Fibroblast of lung (primary cell): ENCODE measurements around the gene CC2D1B. TPM values are rescaled to one million over a fixed set of nuclear protein-coding genes. Genes with fewer than 3 reads are reported as not detected.

ENCODE experiments used
- DNase-seq, 2 donors: peaks; one replicate each; pipeline versions ENCODE4 v3.0.0 to v3.0.0-alpha.2; 2010; ENCODE audit warnings: low read depth in 2 of 2
- H2AFZ ChIP-seq: 2 replicates; pipeline ENCODE4 v1.5.1; 2012; ENCODE audit warnings: low read length, control low read depth, inconsistent platforms
- H3K27ac ChIP-seq: 2 replicates; pipeline ENCODE4 v1.5.1; 2011; ENCODE audit warnings: low read length, control low read depth; ENCODE audit not compliant: insufficient read depth
- H3K27me3 ChIP-seq: 2 replicates; pipeline ENCODE4 v1.5.1; 2011; ENCODE audit warnings: mild to moderate bottlenecking, low read length; ENCODE audit not compliant: control insufficient read depth, insufficient read depth
- H3K36me3 ChIP-seq: 2 replicates; pipeline ENCODE4 v1.5.1; 2011; ENCODE audit warnings: low read length; ENCODE audit not compliant: control insufficient read depth, insufficient read depth
- H3K4me1 ChIP-seq: 2 replicates; pipeline ENCODE4 v1.5.1; 2011; ENCODE audit warnings: low read length; ENCODE audit not compliant: control insufficient read depth, insufficient read depth; ENCODE audit errors: extremely low read depth
- H3K4me2 ChIP-seq: 2 replicates; pipeline ENCODE4 v1.5.1; 2011; ENCODE audit warnings: low read length, control low read depth; ENCODE audit not compliant: insufficient read depth; ENCODE audit errors: extremely low read depth
- H3K4me3 ChIP-seq, 4 experiments: fragments of 200-600 bp in 1 of 4; sonication (generic) in 1 of 4; replicated peaks in 1 of 4; 2 replicates each; pipeline ENCODE4 v1.5.1; 2011 to 2016; ENCODE audit warnings: low read length in 4 of 4, low read depth in 3 of 4, mild to moderate bottlenecking in 3 of 4, control low read depth in 2 of 4, inconsistent platforms in 1 of 4, mixed read lengths in 1 of 4; ENCODE audit not compliant: insufficient read depth in 1 of 4; ENCODE audit errors: control extremely low read depth in 1 of 4
- H3K79me2 ChIP-seq: 2 replicates; pipeline ENCODE4 v1.5.1; 2012; ENCODE audit warnings: mild to moderate bottlenecking, low read length, inconsistent platforms; ENCODE audit not compliant: control insufficient read depth, insufficient read depth
- H3K9ac ChIP-seq: 2 replicates; pipeline ENCODE4 v1.5.1; 2011; ENCODE audit warnings: mild to moderate bottlenecking, low read length, control low read depth; ENCODE audit not compliant: insufficient read depth
- H3K9me3 ChIP-seq: 2 replicates; pipeline ENCODE4 v1.5.1; 2012; ENCODE audit warnings: low read depth, low read length; ENCODE audit not compliant: control insufficient read depth, insufficient read depth
- H4K20me1 ChIP-seq: 2 replicates; pipeline ENCODE4 v1.5.1; 2011; ENCODE audit warnings: low read length; ENCODE audit not compliant: control insufficient read depth, insufficient read depth; ENCODE audit errors: extremely low read depth
- EZH2 ChIP-seq: IDR thresholded peaks from 2 replicates; pipeline ENCODE4 v1.5.1; 2012; ENCODE audit warnings: low read length, control low read depth, mild to moderate bottlenecking; ENCODE audit errors: missing control alignments
- polyA plus RNA-seq, 2 donors: library from polyadenylated mRNA; depleted of rRNA in 1 of 2; stranded (reverse) in 1 of 2; unstranded in 1 of 2; fragments of >200 nt; gene quantifications; 2 replicates each; pipeline ENCODE4 v1.2.1, GENCODE V29; 2011 to 2012; ENCODE audit warnings: missing spikeins in 1 of 2
- total RNA-seq: library from RNA; depleted of rRNA; stranded (reverse); fragments of >200 nt; gene quantifications from 2 replicates; pipeline ENCODE4 v1.2.1, GENCODE V29; 2014
- TF ChIP-seq, protein P1 (sequence below), 2 donors: IDR thresholded peaks in 1 of 2; conservative IDR thresholded peaks in 1 of 2; 1 replicate in 1 of 2; 2 replicates in 1 of 2; pipeline ENCODE4 v1.5.1; 2011 to 2012; ENCODE audit warnings: low read length in 2 of 2, control low read depth in 1 of 2, inconsistent platforms in 1 of 2, low read depth in 1 of 2, mild to moderate bottlenecking in 1 of 2

Gene CC2D1B
- total and polyA plus RNA-seq, 2 donors (not counting 1 experiment from before 2014, with no cell fraction given): 14.9 to 28.9 TPM

DNA sequence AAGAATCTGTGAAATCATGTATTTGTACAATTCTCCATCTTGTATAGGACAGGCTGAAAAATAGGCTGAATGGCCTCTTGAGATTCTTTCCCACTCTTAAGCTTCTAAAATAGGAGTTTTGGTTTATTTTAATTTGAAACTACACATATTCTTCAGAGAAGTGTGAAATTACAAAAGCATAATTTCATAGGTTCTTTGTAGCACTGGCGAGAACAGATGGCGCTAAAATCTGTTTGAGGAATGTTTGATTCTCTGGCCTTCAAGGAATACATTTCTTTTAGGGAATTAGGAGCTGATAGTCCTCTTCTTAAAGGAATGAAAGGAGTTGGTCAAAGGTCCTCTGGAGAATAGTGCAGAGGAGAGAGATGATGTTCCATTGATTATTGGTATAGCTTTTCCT, 44.9 kb downstream of the CC2D1B start:
- Histone ChIP-seq H3K79me2 (no peaks in the 10 kb centered on the region), H3K9me3 (no peaks in the 10 kb centered on the region), H3K4me1 (no peaks in the 10 kb centered on the region), H3K36me3 (no peaks in the 10 kb centered on the region), H2AFZ (no peak overlapping the region), H3K4me3 (no peak overlapping the region), H3K27ac (no peak overlapping the region), H4K20me1 (no peaks in the 10 kb centered on the region), H3K4me2 (no peak overlapping the region), H3K27me3 (no peaks in the 10 kb centered on the region), H3K9ac (no peak overlapping the region)
- no peak for TF ChIP-seq EZH2
- TF ChIP-seq, protein P1, sequence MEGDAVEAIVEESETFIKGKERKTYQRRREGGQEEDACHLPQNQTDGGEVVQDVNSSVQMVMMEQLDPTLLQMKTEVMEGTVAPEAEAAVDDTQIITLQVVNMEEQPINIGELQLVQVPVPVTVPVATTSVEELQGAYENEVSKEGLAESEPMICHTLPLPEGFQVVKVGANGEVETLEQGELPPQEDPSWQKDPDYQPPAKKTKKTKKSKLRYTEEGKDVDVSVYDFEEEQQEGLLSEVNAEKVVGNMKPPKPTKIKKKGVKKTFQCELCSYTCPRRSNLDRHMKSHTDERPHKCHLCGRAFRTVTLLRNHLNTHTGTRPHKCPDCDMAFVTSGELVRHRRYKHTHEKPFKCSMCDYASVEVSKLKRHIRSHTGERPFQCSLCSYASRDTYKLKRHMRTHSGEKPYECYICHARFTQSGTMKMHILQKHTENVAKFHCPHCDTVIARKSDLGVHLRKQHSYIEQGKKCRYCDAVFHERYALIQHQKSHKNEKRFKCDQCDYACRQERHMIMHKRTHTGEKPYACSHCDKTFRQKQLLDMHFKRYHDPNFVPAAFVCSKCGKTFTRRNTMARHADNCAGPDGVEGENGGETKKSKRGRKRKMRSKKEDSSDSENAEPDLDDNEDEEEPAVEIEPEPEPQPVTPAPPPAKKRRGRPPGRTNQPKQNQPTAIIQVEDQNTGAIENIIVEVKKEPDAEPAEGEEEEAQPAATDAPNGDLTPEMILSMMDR (conservative IDR thresholded peaks at IDR 0.05 in 1 of 2, IDR thresholded peaks at IDR 0.05 in 1 of 2; ENCODE audit: low read depth in 1 of 2, low read length in 2 of 2): no peak
- no peak for DNase-seq

DNA sequence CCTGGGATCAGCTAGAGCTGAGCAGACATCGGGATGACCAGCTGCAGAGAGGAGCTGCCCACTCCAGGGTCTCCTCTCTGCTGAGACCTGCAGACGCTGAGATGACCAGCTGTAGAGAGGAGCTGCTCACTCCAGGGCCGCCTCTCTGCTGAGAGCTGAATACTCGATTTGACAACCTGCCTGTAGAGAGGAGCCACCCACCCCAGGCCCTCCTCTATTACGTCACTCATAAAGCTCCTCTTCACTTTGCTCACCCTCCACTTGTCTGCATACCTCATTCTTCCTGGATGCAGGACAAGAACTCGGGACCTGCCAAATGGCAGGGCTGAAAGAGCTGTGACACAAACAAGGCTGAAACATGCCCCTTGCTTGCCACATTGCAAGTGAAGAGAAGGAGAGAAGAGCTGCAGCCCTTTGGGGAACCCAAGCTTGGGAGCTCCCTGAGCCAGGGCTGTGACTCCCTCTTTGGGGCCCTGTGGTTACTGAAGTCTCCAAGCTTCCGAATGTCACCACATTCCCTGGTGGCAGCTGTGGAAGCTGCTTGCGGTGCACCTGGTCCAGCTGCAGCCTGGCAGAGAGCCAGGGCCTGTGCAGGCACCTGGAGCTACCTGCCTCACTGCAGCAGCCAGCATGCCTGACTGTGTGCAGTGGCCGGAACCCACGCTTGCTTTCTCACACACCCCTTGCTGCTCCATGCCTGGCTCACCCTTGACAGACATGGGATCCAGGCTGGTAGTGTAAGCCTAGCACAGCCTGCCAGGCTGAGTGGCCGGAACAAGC, 59.6 kb downstream of the CC2D1B start:
- no peak for TF ChIP-seq EZH2
- Histone ChIP-seq H3K9me3 (no peaks in the 10 kb centered on the region), H2AFZ (no peak overlapping the region), H3K4me3 (no peak overlapping the region), H4K20me1 (no peaks in the 10 kb centered on the region), H3K27ac (no peak overlapping the region), H3K9ac (no peak overlapping the region), H3K4me1 (no peaks in the 10 kb centered on the region), H3K4me2 (no peak overlapping the region), H3K36me3 (no peaks in the 10 kb centered on the region), H3K79me2 (no peaks in the 10 kb centered on the region), H3K27me3 (no peaks in the 10 kb centered on the region)
- no peak for DNase-seq

DNA sequence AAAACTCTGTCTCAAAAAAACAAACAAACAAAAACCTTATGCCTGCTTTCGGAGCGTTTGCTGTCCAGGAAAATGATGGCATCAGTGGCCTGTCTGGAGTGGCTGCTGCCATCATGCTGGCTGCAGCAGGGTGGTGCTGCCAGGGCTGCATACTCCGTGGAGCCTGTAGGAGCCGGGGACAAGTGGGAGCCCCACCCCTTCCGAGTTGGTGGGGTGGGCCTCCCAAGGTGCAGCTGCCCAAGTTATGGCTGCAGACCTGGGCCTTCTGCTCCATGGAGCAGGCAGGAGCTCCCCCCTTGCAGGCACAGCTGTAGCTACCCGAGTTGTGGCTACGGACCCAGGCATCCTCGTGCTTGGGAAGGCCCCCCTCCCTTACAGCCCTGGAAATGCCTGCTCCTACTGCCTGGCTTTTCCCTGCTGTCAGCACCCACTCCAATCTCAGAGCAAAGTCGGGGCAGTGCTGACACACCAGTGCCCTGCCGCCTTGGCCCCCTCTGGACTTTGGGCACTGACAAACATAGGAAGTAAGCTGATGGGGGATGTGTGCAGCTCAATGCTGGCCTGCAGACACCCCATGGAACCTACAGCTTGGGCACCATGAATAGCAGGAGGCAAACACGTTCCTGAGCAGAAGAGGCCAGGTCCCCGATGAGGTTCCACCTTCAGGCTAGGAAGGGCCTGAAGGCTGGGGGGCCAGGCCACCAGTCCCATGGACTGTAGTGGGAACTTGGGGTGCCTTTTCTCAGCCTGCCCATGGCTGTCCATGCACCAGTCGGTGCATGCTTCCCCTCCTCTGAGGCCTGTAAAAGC, 60.4 kb downstream of the CC2D1B start:
- Histone ChIP-seq H3K79me2 (no peaks in the 10 kb centered on the region), H3K27me3 (no peaks in the 10 kb centered on the region), H3K4me2 (no peak overlapping the region), H3K9me3 (no peaks in the 10 kb centered on the region), H3K9ac (no peak overlapping the region), H3K27ac (no peak overlapping the region), H2AFZ (no peak overlapping the region), H3K4me3 (no peak overlapping the region), H3K36me3 (no peaks in the 10 kb centered on the region), H4K20me1 (no peaks in the 10 kb centered on the region), H3K4me1 (no peaks in the 10 kb centered on the region)
- no peak for DNase-seq
- TF ChIP-seq EZH2: no peak
- TF ChIP-seq, protein P1 (conservative IDR thresholded peaks at IDR 0.05 in 1 of 2, IDR thresholded peaks at IDR 0.05 in 1 of 2; ENCODE audit: low read depth in 1 of 2, low read length in 2 of 2): no peak

Other genes with a start within 250 kb of the CC2D1B start
- gene ZFYVE9, start 224.1 kb downstream of the CC2D1B start, total RNA-seq: 37.8 and 44.6 TPM in 2 replicates
- gene ZFYVE9, start 224.1 kb downstream of the CC2D1B start, polyA plus RNA-seq: 12.7 and 13.5 TPM in 2 replicates
- gene ORC1, start 38.2 kb upstream of the CC2D1B start, total RNA-seq: 0.26 and 0.83 TPM in 2 replicates
- 3.6 and 9.7 TPM in 2 replicates for gene ORC1, start 38.2 kb upstream of the CC2D1B start, polyA plus RNA-seq
- 6.9 and 7.3 TPM in 2 replicates for gene PRPF38A, start 38.4 kb upstream of the CC2D1B start, total RNA-seq
- gene PRPF38A, start 38.4 kb upstream of the CC2D1B start, polyA plus RNA-seq: 22.4 and 24.6 TPM in 2 replicates
- 33.6 and 37.5 TPM in 2 replicates for gene TUT4, start 186.9 kb upstream of the CC2D1B start, total RNA-seq
- 29.3 and 29.4 TPM in 2 replicates for gene TUT4, start 186.9 kb upstream of the CC2D1B start, polyA plus RNA-seq
- gene GPX7, start 236.2 kb upstream of the CC2D1B start, total RNA-seq: 18.7 and 30.6 TPM in 2 replicates
- gene GPX7, start 236.2 kb upstream of the CC2D1B start, polyA plus RNA-seq: 11.6 and 28.9 TPM in 2 replicates